ENCODE results near the gene INPP5A.
"Not testable (repeated sequence)": the region's sequence is repeated elsewhere in the genome, so short reads cannot be mapped to it uniquely, and the experiment has no call there.

Gene INPP5A

DNA sequence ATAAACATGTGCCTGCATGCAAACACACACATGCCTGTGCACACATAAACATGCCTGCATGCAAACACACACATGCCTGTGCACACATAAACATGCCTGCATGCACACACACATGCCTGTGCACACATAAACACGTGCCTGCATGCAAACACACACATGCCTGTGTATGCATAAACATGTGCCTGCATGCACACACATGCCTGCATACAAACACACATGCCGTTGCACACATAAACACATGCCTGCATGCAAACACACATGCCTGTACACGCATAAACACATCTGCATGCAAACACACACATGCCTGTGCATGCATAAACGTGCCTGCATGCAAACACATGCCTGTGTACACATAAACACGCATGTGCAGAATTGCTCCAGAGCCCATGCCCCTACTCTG lies 226.0 kb downstream of the INPP5A start:
- no peak for DNase-seq (ENCODE audit: low read depth in 3 of 3)

- DNase-seq (ENCODE audit: low read depth in 3 of 3): no peak
Observed at GRCh38 chr10:132764108-132764507, 226.5 kb downstream of the INPP5A start.

- DNase-seq (ENCODE audit: low read depth in 3 of 3): no peak
Observed at GRCh38 chr10:132765435-132765834, 227.8 kb downstream of the INPP5A start.

GRCh38 chr10:132766291-132766690 lies 228.7 kb downstream of the INPP5A start:
- no peak for DNase-seq (ENCODE audit: low read depth in 3 of 3)

DNA sequence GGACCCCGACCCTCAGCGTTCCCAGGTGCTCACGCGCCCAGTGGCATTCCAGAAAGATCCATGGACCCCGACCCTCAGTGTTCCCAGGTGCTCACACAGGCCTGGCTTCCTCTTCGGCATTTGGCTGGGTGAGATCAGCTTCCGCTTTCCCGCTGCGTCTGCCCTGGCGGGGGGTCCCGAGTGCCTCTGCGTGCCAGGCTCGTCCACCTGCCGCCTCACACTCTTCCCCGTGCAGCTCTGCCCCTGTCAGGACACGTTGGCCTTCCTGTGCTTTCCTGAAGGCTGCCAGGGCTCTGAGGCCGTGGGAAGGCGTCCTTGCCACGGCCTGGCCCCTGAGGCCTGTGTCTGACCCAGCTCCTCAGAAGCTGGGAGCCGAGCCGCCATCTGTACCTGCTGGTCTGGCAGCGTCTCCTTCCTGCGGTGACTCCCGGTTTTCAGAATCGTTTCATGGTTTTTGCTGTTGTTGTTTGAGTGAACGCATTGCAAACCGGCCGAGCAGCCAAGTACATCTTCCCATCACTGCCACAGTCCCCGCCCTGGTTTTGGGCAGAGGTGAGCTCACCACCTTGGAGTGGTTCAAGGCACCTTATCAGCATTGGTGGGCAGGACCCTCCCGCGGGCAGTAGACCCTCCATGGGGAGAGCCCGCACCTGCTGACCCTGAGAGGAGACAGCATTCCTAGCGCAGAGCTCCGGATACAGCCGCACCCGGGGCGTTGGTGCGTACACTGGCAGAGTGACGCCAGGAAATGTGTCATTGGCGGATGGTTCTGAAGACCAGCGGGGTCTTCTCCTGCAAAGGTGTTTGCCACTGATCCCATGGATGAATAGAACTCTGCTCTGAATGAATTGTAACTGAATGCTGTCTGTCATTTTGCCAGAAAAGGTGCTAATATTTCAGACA lies 231.0 kb downstream of the INPP5A start:
- DNase-seq (ENCODE audit: low read depth in 3 of 3): no peak

GRCh38 chr10:132770061-132771021 lies 232.8 kb downstream of the INPP5A start:
- DNase-seq (ENCODE audit: low read depth in 3 of 3): no peak

- DNase-seq (ENCODE audit: low read depth in 3 of 3): not testable (repeated sequence)
Observed at GRCh38 chr10:132772816-132773215, 235.2 kb downstream of the INPP5A start.

GRCh38 chr10:132774181-132774901 lies 236.8 kb downstream of the INPP5A start:
- no peak for DNase-seq (ENCODE audit: low read depth in 3 of 3)

- DNase-seq (ENCODE audit: low read depth in 3 of 3): no peak
Observed at GRCh38 chr10:132774902-132775863, 237.6 kb downstream of the INPP5A start.

- no peak for DNase-seq (ENCODE audit: low read depth in 3 of 3)
Observed at GRCh38 chr10:132776186-132776585, 238.6 kb downstream of the INPP5A start.

DNA sequence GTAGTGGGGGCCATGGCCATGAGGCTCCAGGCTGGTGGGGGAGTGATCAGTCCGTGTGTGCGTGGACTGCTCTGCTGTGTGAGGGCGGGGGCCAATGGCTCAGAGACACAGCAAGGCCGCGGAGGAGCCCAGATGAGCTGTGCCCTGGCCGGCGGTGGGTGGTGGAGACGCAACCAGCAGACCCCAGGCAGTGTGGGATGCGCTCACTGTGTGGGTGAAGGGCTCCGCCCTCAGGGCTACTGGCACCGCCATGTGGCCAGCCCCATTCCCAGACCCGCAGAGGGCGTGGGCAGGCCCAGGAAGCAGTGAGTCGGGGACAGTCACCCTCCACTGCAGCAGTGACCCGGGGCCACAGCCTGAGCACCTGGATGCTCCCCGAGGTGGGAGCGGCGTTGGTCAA lies 239.2 kb downstream of the INPP5A start:
- no peak for DNase-seq (ENCODE audit: low read depth in 3 of 3)

- no peak for DNase-seq (ENCODE audit: low read depth in 3 of 3)
Observed at GRCh38 chr10:132777441-132777840, 239.9 kb downstream of the INPP5A start.

GRCh38 chr10:132779549-132780294 lies 242.1 kb downstream of the INPP5A start:
- no peak for DNase-seq (ENCODE audit: low read depth in 3 of 3)

- DNase-seq (ENCODE audit: low read depth in 3 of 3): no peak
Observed at GRCh38 chr10:132780356-132780755, 242.8 kb downstream of the INPP5A start.

- no peak for DNase-seq (ENCODE audit: low read depth in 3 of 3)
Observed at GRCh38 chr10:132781556-132781955, 244.0 kb downstream of the INPP5A start.

- no peak for DNase-seq (ENCODE audit: low read depth in 3 of 3)
Observed at GRCh38 chr10:132783165-132783939, 245.8 kb downstream of the INPP5A start.

DNA sequence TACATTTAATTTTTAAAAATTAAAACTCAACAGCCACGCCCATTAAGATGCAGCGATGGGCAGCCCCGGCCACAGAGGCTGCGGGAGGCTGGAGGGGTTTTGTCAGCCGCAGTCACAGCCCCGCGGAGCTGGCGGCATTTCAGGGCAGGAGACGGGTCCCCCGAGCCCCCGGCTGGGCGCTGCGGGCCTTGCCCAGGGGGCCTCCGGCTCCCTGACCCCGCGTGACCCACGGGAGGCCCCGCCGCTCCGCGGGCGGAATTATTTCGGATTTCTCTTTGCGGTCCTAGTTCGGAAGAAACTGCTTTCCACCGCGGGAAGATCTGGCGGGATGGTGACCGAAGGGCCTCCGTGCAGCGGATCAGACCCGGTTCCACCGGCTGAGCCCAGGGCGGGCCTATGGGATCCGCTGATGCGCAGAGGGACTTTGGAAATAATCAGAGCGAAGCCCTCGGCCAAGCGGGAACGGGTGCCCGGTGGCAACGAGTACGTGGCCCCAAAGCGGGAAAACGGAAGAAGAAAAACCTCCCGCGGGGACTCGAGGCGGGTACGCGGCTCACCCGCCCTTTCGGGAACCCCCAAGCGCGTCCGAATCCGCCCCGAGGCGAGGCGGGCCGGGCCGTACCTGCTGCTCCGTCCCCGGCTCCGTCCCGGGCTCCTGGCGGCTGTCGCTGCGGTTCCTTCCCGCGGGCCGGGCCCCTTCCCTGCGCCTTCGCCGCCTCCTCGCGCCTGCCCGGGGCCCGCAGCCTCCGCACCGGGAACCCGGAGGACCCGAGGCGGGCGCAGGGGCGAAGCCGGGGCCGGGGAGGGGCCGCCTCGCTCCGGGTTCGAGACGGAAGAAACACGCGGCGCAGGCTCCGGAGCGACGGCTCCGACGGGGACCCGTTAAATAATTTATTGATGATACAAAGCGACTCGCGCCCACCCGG lies 246.6 kb downstream of the INPP5A start:
- no peak for DNase-seq (ENCODE audit: low read depth in 3 of 3)
